AG04449 (cell line): ENCODE data around the gene MSGN1.

Source experiments
- CTCF ChIA-PET: fragments of 350-600 bp; formaldehyde crosslinking; extraction: SDS; loops from one replicate; lab custom pipeline; 2021; ENCODE audit warnings: antibody characterized with exemption; lab: Yijun Ruan, JAX
- POLR2A ChIA-PET: fragments of 400-600, 350-600 bp; formaldehyde crosslinking; extraction: SDS; loops from one replicate; lab custom pipeline; 2020; ENCODE audit warnings: antibody characterized with exemption, inconsistent platforms; lab: Yijun Ruan, JAX
- DNase-seq: peaks from one replicate; pipeline ENCODE4 v3.0.0-alpha.2; 2010; ENCODE audit warnings: low read depth, low spot score
- H3K4me3 ChIP-seq: 2 replicates; pipeline ENCODE4 v1.5.1; 2011; ENCODE audit warnings: low read depth, mild to moderate bottlenecking, control low read depth, low read length
- CTCF ChIP-seq: IDR thresholded peaks from one replicate; pipeline ENCODE4 v1.5.1; 2011; ENCODE audit warnings: mild to moderate bottlenecking, moderate library complexity, low read length, control low read depth, inconsistent platforms; ENCODE audit not compliant: insufficient read depth; ENCODE audit errors: missing control alignments

Gene MSGN1

GRCh38 chr2:17847236-17847635 lies 31.0 kb downstream of the MSGN1 start:
- no peak overlapping the region for H3K4me3 ChIP-seq
- CTCF ChIA-PET = interaction anchor here (1.0 to 5.9 kb wide), 3 partner anchors 330 to 530 kb away, joined by 3 to 85 read pairs (median 6); no protein-coding TSS in a partner anchor
- DNase-seq = no peak
- POLR2A ChIA-PET = no interaction called here
- TF ChIP-seq CTCF = no peak

GRCh38 chr2:17849275-17849674 lies 33.0 kb downstream of the MSGN1 start:
- ChIA-PET CTCF (interaction anchor here (1.1 to 5.9 kb wide), 7 partner anchors 18 to 528 kb away, joined by 3 to 85 read pairs (median 7); no protein-coding TSS in a partner anchor), POLR2A (no interaction called here)
- DNase-seq = no peak
- H3K4me3 ChIP-seq = no peak overlapping the region
- no peak for TF ChIP-seq CTCF

- H3K4me3 ChIP-seq = no peak overlapping the region
- no peak for TF ChIP-seq CTCF
- no peak for DNase-seq
- CTCF ChIA-PET = interaction anchor here (1.0 to 5.9 kb wide), 9 partner anchors 19 to 527 kb away, joined by 3 to 85 read pairs (median 20); no protein-coding TSS in a partner anchor
- POLR2A ChIA-PET = no interaction called here
Measured at GRCh38 chr2:17850151-17850550, 33.9 kb downstream of the MSGN1 start.

- peak; percentile 10 for DNase-seq
- POLR2A ChIA-PET = interaction anchor here (0.7 kb wide), 1 partner anchor 297 kb away, joined by 3 read pairs; no protein-coding TSS in a partner anchor
- H3K4me3 ChIP-seq = no peak overlapping the region
- CTCF ChIA-PET = interaction anchor here (0.6 to 5.9 kb wide), 24 partner anchors 8 to 525 kb away, joined by 3 to 85 read pairs (median 5); no protein-coding TSS in a partner anchor
- peak; percentile 81 for TF ChIP-seq CTCF
Measured at GRCh38 chr2:17851731-17852585, 35.7 kb downstream of the MSGN1 start.

- no peak for DNase-seq
- no peak overlapping the region for H3K4me3 ChIP-seq
- no peak for TF ChIP-seq CTCF
- ChIA-PET CTCF (no interaction called here), POLR2A (no interaction called here)
Measured at GRCh38 chr2:17853799-17854198, 37.5 kb downstream of the MSGN1 start.

- CTCF ChIA-PET = interaction anchor here (1.0 to 3.6 kb wide), 4 partner anchors 19 to 520 kb away, joined by 4 to 34 read pairs (median 5); no protein-coding TSS in a partner anchor
- no peak overlapping the region for H3K4me3 ChIP-seq
- DNase-seq = no peak
- no peak for TF ChIP-seq CTCF
- POLR2A ChIA-PET = no interaction called here
Measured at GRCh38 chr2:17857021-17857420, 40.8 kb downstream of the MSGN1 start.
